ENCODE measurements around the gene BACH2.

DNA sequence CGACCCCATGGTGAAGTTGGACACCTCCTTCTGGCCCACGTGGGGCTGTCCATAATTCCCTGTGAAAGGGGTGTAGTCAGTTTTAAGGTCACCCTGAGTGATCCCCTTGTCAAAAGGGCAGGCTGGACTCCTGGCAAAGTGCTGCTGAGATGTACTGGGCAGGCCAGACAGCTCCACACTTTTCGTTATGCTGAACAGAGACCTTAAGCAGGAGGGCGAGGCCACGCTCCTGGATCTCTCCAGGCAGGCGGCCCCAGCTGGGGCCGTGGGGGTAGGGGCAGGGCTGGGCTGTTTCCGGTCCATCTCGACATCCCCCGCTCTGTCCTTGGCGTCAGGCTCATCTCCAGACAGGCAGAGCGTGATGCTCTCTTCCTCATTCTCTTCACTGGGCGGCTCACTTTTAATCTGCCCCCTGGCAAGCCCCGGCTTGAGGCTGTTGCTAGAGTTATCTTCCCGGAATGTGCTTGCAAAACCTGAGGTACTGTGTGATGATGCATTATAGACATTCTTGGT is 345.7 kb downstream of the BACH2 start:
- TF ChIP-seq, protein P1, sequence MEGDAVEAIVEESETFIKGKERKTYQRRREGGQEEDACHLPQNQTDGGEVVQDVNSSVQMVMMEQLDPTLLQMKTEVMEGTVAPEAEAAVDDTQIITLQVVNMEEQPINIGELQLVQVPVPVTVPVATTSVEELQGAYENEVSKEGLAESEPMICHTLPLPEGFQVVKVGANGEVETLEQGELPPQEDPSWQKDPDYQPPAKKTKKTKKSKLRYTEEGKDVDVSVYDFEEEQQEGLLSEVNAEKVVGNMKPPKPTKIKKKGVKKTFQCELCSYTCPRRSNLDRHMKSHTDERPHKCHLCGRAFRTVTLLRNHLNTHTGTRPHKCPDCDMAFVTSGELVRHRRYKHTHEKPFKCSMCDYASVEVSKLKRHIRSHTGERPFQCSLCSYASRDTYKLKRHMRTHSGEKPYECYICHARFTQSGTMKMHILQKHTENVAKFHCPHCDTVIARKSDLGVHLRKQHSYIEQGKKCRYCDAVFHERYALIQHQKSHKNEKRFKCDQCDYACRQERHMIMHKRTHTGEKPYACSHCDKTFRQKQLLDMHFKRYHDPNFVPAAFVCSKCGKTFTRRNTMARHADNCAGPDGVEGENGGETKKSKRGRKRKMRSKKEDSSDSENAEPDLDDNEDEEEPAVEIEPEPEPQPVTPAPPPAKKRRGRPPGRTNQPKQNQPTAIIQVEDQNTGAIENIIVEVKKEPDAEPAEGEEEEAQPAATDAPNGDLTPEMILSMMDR (IDR thresholded peaks at IDR 0.05; ENCODE audit: poor library complexity, severe bottlenecking), result no peak
- TF ChIP-seq POLR2AphosphoS5 (IDR thresholded peaks at IDR 0.05), result no peak
- TF ChIP-seq, protein P2, sequence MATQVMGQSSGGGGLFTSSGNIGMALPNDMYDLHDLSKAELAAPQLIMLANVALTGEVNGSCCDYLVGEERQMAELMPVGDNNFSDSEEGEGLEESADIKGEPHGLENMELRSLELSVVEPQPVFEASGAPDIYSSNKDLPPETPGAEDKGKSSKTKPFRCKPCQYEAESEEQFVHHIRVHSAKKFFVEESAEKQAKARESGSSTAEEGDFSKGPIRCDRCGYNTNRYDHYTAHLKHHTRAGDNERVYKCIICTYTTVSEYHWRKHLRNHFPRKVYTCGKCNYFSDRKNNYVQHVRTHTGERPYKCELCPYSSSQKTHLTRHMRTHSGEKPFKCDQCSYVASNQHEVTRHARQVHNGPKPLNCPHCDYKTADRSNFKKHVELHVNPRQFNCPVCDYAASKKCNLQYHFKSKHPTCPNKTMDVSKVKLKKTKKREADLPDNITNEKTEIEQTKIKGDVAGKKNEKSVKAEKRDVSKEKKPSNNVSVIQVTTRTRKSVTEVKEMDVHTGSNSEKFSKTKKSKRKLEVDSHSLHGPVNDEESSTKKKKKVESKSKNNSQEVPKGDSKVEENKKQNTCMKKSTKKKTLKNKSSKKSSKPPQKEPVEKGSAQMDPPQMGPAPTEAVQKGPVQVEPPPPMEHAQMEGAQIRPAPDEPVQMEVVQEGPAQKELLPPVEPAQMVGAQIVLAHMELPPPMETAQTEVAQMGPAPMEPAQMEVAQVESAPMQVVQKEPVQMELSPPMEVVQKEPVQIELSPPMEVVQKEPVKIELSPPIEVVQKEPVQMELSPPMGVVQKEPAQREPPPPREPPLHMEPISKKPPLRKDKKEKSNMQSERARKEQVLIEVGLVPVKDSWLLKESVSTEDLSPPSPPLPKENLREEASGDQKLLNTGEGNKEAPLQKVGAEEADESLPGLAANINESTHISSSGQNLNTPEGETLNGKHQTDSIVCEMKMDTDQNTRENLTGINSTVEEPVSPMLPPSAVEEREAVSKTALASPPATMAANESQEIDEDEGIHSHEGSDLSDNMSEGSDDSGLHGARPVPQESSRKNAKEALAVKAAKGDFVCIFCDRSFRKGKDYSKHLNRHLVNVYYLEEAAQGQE (IDR thresholded peaks at IDR 0.05; ENCODE audit: borderline replicate concordance), result no peak
- no peak for TF ChIP-seq TAF1 (IDR thresholded peaks at IDR 0.05; ENCODE audit: low read depth)
- TF ChIP-seq RAD21 (conservative IDR thresholded peaks at IDR 0.05), result no peak
- TF ChIP-seq EZH2 (IDR thresholded peaks at IDR 0.05; ENCODE audit: borderline replicate concordance, insufficient read depth, low read length, poor library complexity, severe bottlenecking), result no peak
- TF ChIP-seq SMC3 (conservative IDR thresholded peaks at IDR 0.05; ENCODE audit: poor library complexity), result no peak
- TF ChIP-seq EP300 (conservative IDR thresholded peaks at IDR 0.05; ENCODE audit: poor library complexity, severe bottlenecking), result no peak
- TF ChIP-seq MXI1 (conservative IDR thresholded peaks at IDR 0.05; ENCODE audit: poor library complexity, severe bottlenecking), result no peak
